Osteocyte (in vitro differentiated cells): ENCODE data around the gene ZMAT5. TPM values are rescaled to one million over a fixed set of nuclear protein-coding genes. Genes with fewer than 3 reads are reported as not detected.

Source experiments
- DNase-seq: peaks from one replicate; pipeline ENCODE4 v3.0.0; 2021; ENCODE audit warnings: mixed read lengths; ENCODE audit not compliant: unreplicated experiment; ENCODE audit errors: extremely low spot score
- H3K27ac Mint-ChIP-seq: one replicate; pipeline ENCODE4 v1.8.0; 2021; ENCODE audit warnings: mild to moderate bottlenecking, mixed read lengths; ENCODE audit not compliant: unreplicated experiment
- H3K27me3 Mint-ChIP-seq: one replicate; pipeline ENCODE4 v1.8.0; 2021; ENCODE audit warnings: mixed read lengths; ENCODE audit not compliant: unreplicated experiment
- H3K36me3 Mint-ChIP-seq: one replicate; pipeline ENCODE4 v1.8.0; 2021; ENCODE audit warnings: mixed read lengths; ENCODE audit not compliant: unreplicated experiment
- H3K4me1 Mint-ChIP-seq: one replicate; pipeline ENCODE4 v1.8.0; 2021; ENCODE audit warnings: mixed read lengths; ENCODE audit not compliant: unreplicated experiment
- H3K4me3 Mint-ChIP-seq: one replicate; pipeline ENCODE4 v1.8.0; 2021; ENCODE audit warnings: mild to moderate bottlenecking, moderate library complexity, mixed read lengths; ENCODE audit not compliant: unreplicated experiment
- H3K9me3 Mint-ChIP-seq: one replicate; pipeline ENCODE4 v1.8.0; 2021; ENCODE audit warnings: mixed read lengths; ENCODE audit not compliant: unreplicated experiment
- long read RNA-seq: library from polyadenylated mRNA; unstranded; transcript quantifications from one replicate; pipeline ENCODE4 v2.0.0, GENCODE V29; 2021
- total RNA-seq: library from RNA; stranded (reverse); gene quantifications from 2 replicates; pipeline ENCODE4 v1.2.1, GENCODE V29; 2021
- TF ChIP-seq, protein P1 (sequence below): fragments of 200-600 bp; sonication (generic); IDR thresholded peaks from 2 replicates; pipeline ENCODE4 v1.5.0; 2021; ENCODE audit warnings: antibody characterized with exemption, mild to moderate bottlenecking, moderate library complexity

ZMAT5 gene, protein sequence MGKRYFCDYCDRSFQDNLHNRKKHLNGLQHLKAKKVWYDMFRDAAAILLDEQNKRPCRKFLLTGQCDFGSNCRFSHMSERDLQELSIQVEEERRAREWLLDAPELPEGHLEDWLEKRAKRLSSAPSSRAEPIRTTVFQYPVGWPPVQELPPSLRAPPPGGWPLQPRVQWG
- 22.7 and 25.0 TPM in 2 replicates for total RNA-seq
- long read RNA-seq, partial matches to known transcripts: 1 of 9 reads
- long read RNA-seq, other reads (novel, unspliced or antisense): 6 of 9 reads

DNA sequence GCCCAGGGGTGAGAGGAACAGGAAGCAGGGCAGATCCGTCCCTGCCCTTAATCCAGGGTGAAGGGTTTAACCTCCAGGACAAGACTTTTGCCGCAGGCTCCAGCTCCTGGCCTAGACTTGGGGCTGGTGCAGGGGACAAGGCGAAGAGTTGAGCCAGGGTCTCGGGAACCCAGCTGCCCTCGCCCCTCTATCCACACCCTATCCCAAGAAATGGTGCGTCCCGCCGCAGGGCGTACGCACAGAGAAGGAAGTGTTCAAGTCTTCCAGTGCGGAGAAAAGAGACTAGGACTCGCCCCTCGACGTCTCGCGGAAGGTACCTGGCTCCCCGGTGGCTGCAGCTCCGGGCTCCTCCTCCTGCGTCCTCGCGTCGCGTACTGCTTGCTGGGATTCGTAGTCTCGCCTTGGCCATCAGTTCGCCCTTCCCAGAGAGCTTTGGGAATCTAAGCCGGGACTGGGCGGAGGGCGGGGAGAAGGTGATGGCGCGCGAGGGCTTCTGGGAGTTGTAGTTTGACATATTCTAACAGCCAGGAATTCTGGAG lies at the start of gene ZMAT5:
Gene ZMAT5 (minus strand): TSS at position 376 of the 539 bp plus-strand sequence. CDS start 18,463 bp downstream, outside the sequence.
- Mint-ChIP-seq H3K27me3 (no peaks in the 10 kb centered on the region), H3K4me3 (peak within 1 kb of the TSS; percentile 97), H3K4me1 (peaks cover 27% of the 10 kb centered on the region)

DNA sequence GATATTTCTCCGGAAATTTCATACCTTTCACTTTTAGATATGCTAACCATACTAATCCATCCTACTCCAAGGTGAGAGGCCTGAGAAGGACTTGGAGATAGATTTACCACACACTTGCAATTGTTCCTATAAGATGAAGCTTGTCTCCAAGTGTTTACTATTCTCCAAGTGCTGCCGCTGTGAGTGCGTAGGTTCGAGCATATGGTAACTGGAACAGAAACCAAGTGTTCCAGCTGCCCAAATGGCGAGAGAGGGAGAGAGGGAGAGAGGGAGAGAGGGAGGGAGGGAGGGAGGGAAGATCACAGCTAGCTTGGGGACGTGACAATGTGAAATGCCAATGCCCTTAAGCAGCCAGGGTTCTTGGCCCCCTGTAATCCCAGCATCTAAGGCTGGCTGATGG lies 49.7 kb upstream of the ZMAT5 start:
- no peaks in the 10 kb centered on the region for H3K4me1 Mint-ChIP-seq
- TF ChIP-seq, protein P1, sequence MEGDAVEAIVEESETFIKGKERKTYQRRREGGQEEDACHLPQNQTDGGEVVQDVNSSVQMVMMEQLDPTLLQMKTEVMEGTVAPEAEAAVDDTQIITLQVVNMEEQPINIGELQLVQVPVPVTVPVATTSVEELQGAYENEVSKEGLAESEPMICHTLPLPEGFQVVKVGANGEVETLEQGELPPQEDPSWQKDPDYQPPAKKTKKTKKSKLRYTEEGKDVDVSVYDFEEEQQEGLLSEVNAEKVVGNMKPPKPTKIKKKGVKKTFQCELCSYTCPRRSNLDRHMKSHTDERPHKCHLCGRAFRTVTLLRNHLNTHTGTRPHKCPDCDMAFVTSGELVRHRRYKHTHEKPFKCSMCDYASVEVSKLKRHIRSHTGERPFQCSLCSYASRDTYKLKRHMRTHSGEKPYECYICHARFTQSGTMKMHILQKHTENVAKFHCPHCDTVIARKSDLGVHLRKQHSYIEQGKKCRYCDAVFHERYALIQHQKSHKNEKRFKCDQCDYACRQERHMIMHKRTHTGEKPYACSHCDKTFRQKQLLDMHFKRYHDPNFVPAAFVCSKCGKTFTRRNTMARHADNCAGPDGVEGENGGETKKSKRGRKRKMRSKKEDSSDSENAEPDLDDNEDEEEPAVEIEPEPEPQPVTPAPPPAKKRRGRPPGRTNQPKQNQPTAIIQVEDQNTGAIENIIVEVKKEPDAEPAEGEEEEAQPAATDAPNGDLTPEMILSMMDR: no peak
- H3K27me3 Mint-ChIP-seq: no peaks in the 10 kb centered on the region
- no peaks in the 10 kb centered on the region for H3K9me3 Mint-ChIP-seq
- H3K27ac Mint-ChIP-seq: no peak overlapping the region
- H3K36me3 Mint-ChIP-seq: peaks cover 48% of the 10 kb centered on the region
- H3K4me3 Mint-ChIP-seq: no peak overlapping the region
- DNase-seq: no peak

More for the DNA sequence above, at the start of gene ZMAT5:
- Mint-ChIP-seq H3K36me3 (peaks cover 11% of the 10 kb centered on the region), H3K27ac (peak within 1 kb of the TSS; percentile 96), H3K9me3 (no peaks in the 10 kb centered on the region)
- TF ChIP-seq, protein P1: no peak
- DNase-seq: peak; percentile 96

DNA sequence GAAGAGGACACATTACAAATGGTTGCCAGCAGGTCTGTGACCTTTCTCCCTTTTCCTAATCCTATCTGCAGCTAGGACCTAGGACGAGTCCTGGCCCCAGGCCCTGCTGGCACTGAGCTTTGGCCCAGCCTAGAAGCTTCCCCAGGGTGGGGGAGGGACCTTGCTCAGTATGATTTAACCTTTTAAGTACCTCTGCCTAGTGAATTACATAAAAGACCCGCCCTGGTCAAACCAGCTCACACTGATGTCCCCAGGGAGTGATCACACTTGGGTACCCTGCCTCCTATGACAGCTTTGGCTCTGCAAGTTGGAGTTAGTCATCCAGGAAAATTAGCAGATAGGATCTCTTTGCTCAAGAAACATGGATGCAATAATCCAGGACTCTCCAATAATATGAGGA lies 49.3 kb upstream of the ZMAT5 start:
- TF ChIP-seq, protein P1: no peak
- DNase-seq: no peak
- peaks cover 47% of the 10 kb centered on the region for H3K36me3 Mint-ChIP-seq

DNA sequence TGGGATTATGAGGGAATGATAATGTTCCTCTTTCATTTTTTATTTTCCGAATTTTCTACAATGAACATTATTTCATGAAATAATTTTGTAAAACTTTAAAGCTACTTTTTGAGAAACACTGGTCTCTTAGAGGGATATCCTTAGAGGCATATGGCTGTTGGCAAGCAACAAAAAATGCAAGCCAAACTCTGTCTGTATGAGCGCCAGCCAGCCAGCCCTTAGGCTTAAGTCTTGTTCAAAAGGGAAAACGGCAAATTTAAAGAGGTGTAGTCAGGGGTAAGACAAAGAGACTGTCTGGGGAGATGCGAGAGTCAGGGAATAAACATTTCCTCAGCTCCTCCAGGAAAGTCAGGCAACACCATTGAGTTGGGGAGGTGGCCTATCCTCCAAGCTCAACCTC lies 48.8 kb upstream of the ZMAT5 start:
- Mint-ChIP-seq H3K4me1 (no peaks in the 10 kb centered on the region), H3K36me3 (peaks cover 47% of the 10 kb centered on the region), H3K4me3 (no peak overlapping the region), H3K27ac (no peak overlapping the region), H3K9me3 (no peaks in the 10 kb centered on the region), H3K27me3 (no peaks in the 10 kb centered on the region)
- no peak for DNase-seq
- TF ChIP-seq, protein P1: no peak

More for the DNA sequence above, 49.3 kb upstream of the ZMAT5 start:
- H3K9me3 Mint-ChIP-seq: no peaks in the 10 kb centered on the region
- H3K4me1 Mint-ChIP-seq: no peaks in the 10 kb centered on the region
- no peak overlapping the region for H3K27ac Mint-ChIP-seq
- no peak overlapping the region for H3K4me3 Mint-ChIP-seq
- H3K27me3 Mint-ChIP-seq: no peaks in the 10 kb centered on the region

DNA sequence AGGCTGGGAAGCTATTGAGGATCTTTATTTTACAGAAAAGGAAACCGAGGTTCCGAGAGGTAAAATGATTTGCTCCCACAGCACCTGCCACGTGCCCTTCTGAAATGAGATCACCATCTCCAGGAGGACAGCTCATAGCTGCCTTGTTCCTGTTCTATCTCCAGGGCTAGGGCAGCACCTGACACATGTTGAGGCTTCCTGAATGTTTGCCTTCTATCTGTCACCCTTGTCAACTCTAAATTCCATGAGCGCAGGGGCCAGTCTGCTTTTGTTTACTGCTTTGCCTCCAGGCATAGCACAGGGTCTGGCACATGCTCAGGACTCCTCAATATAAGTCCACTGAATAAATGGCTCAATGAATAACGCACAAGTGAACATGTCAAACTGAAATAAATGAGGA lies 47.2 kb upstream of the ZMAT5 start:
- no peak overlapping the region for H3K27ac Mint-ChIP-seq

More for the DNA sequence above, 47.2 kb upstream of the ZMAT5 start:
- no peaks in the 10 kb centered on the region for H3K4me1 Mint-ChIP-seq
- TF ChIP-seq, protein P1: no peak
- H3K9me3 Mint-ChIP-seq: no peaks in the 10 kb centered on the region
- DNase-seq: no peak
- no peak overlapping the region for H3K4me3 Mint-ChIP-seq
- no peaks in the 10 kb centered on the region for H3K27me3 Mint-ChIP-seq
- peaks cover 46% of the 10 kb centered on the region for H3K36me3 Mint-ChIP-seq
